Anterior cingulate cortex (tissue), 58 donors: ENCODE measurements around the gene CBLN1.
"Not testable (repeated sequence)": the region's sequence is repeated elsewhere in the genome, so short reads cannot be mapped to it uniquely, and the experiment has no call there.

Experiments
- DNase-seq, 58 donors: peaks; one replicate each; lab custom pipeline; 2025; lab: John Stamatoyannopoulos, UW

Gene CBLN1

GRCh38 chr16:49278567-49278827, 3.1 kb downstream of the CBLN1 start:
- no peak for DNase-seq

GRCh38 chr16:49277766-49278566, 3.7 kb downstream of the CBLN1 start:
- no peak for DNase-seq

DNA sequence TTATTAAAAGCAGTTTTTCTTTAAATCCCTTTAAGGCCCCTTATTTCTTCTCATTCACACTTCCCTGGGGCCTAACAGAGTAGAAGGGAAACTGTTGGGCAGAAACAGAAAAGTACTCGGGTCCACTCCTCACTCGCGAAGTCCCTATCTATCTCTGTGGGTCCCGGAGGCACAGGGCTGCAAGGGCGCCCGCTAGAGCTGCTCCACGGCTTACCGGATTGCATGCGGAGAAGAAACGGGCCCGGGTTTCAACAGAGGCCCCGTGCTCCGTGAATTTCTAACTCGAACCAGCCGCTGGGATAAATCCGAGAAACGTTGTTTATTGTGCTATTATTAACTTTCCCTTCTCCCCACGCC, 4.3 kb downstream of the CBLN1 start:
- DNase-seq: no peak

DNA sequence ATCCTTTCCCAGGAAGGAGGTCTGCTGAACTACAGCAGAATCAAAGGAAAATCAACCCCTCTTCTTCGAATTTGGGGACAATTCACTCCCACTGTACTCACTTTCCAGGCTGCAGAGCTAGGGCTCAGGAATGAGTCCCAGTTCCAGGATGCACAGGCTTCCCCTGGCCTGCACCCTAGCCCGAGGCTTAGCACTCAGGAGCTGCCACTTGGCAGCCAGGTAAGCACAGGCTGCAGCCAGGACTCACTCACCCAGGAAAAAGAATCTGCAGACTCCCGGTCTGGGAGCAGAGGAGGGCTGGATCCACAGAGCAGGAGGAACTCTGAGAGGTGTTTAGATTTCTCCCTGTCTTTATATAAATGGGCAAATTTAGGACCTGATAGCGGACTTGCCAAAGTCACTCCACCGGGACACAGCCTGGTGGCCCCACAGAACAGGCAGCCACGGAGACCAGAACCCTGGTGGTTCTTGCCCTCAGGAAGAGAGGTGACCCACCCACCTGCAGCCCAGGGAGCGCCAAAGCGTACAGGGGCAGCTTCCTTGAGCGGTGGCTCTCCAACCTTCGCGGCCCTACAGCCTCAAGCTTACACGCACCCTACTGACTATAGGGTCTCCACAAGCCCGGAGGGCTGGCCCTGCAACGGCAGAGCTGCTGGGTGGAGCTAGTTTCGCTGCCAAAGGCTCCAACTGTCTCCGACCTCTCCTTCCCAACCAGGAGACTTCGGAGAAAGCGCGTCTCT, 4.8 kb downstream of the CBLN1 start:
- no peak for DNase-seq

DNA sequence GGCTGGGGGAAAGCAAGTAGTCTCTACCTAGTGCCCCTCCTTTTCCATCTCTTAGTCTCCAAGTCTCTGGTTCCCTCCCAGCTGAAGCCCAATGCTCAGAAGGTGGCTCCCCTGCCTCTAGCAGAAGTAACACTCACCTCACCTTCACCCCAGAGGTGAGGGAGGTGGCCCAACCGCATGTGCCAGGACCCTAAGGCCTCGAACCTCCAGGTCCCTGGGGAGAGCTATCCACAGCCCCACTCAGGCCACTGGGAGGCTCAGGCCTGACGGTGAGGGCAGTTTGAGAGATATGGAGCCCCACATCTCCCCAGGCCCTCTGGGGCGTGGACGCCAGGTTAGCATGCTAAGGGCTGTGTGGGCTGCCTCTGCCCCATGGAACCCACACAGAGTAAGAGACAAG, 5.8 kb downstream of the CBLN1 start:
- no peak for DNase-seq

DNA sequence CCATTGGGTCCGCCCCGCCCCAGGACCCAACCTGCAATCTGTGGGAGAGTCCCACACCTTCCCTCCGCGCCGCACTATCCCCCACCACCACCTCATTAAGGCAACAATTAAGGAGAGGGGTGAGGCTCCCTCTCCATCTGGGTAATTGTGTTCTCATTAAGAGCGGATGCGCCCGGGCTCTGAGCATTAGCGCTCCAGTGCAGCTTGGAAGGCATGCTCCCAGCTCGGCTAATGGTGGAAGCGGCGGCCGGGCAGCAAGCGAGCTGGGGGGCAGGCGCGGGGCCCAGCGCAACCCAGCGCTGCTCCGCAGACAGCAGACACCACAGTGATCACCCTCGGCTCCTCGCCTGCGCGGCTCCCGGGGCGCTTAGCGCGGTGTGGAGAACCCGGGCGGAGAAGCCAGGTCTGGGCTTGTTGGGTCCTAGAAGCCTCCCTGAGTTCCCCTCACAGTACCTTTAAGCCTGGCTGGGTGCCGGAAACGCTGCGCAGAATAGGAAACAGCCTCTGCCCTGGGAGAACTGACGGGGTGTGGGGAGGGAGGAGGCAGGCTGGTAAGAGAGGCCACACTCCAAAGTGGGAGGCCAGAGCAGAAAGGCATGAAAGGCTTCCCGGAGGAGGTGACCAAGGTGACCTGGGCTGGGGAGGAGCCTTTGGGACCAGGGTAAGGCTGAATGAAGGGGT, 6.4 kb downstream of the CBLN1 start:
- no peak for DNase-seq

DNA sequence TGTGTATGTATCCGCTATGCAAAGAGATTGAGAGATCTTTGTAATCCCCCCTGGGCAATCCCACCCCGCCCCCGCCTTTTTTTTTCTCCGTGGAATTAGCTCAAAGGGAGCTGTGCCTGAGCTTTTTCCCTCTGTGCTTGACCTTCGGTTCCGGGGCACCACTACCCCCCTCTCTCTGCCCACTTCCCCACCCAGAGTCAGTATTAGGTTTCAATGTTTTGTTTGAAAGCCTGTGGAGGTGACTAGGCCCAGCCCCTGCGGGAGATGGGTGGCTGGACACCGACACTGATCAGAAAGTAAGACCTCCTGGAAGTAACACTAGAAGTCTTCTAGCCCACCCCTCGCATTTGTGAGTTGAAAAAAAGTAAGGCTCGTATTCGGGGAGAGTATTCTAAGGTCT, 7.0 kb downstream of the CBLN1 start:
- no peak for DNase-seq

DNA sequence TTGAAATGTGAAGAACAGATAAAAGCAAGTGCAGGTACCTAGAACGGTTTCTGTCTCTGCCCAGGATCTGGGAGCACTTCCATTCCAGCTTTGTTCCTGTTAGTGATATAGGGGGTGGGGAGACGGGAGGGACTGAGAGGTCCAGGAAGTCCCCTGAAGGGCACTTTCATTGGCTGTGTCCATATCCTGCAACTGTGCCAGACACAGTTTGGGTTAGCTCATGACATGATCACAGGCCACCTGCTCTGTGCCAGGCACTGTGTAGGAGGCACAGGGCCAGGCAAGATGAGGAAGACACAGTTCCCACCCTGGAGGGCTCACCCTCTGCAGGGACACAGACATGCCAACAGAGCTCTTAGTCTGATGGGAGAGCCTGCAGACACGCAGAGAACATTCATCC, 7.9 kb downstream of the CBLN1 start:
- no peak for DNase-seq

GRCh38 chr16:49271363-49271762, 10.3 kb downstream of the CBLN1 start:
- no peak for DNase-seq

GRCh38 chr16:49269201-49269600, 12.4 kb downstream of the CBLN1 start:
- no peak for DNase-seq

GRCh38 chr16:49268667-49269066, 13.0 kb downstream of the CBLN1 start:
- no peak for DNase-seq

DNA sequence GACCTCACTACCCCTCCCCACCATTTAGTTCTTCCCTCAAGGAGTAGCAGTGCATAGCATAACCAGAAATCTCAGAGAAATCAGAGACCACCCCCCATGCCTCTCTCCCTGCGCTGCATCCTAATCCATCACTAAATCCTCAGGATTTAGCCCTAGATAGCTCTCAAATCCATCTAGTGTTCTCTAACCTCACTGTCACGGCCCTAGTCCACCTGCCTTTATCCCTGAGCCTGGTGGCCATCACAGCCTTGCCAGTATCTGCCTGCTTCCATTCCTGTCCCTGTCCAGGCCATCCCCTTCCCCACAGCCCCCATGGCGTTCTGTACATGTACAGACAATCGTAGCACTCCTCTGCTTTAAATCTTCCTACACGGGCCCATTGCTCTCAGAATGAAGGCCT, 19.1 kb downstream of the CBLN1 start:
- DNase-seq: no peak

- no peak for DNase-seq
Measured at GRCh38 chr16:49261930-49262329, 19.7 kb downstream of the CBLN1 start.

- no peak for DNase-seq
Measured at GRCh38 chr16:49260956-49261530, 20.6 kb downstream of the CBLN1 start.

DNA sequence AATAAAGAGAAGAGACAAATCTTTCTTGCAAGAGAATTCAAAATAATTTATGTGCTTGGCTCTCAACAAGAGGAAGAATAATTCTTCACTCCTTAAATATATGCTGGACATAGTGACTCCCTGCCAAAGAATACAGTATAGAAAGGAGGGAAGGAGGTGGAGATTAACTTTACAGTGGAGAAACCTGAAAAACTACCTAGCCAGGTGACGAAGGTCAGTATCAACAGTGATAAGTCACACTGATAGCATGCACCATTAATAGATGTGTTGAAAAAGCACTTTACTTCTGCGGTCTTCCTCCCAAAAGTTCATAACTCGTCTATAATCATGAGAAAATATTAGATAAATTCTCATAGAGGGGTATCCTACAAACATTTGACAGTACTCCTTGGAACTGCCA, 21.4 kb downstream of the CBLN1 start:
- no peak for DNase-seq

DNA sequence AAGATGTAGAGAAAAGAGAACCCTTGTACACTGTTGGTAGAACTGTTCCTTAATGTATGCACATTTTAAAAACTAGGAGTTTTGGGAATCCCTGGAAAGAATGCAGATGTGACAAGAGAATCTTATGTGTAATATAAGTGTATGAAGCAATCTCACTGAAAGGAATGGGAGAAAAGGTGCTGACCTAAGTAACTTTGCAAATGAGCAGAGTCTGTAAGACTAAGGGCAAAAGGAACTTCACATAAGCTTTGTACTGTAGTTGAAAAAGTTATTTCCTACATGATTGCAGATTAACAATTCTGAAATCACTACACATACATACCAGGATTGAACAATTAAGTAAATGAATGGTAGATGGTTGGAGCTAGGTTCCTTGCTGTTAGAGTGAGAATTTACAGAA, 22.3 kb downstream of the CBLN1 start:
- DNase-seq: no peak

GRCh38 chr16:49250689-49251088, 30.9 kb downstream of the CBLN1 start:
- DNase-seq: no peak

- DNase-seq: no peak
Measured at GRCh38 chr16:49248227-49248626, 33.4 kb downstream of the CBLN1 start.

DNA sequence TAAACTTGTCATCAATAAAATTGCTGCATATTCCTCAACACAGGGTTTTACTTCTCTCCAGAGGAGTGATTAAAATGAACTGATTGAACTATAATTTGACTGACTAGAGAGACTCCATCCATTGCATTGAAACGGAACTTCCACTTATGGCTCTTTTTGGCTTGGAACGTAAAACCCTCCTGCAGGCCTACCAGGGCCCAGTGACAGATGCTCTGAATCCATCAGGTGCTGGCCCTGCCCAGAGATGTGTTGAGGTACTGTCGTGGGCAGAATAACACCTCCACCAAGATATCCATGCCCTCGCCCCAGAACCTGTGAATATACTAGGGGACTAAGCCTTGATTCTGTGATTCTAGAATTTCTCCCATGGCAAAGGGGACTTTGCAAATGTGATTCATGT, 45.4 kb downstream of the CBLN1 start:
- DNase-seq: no peak

DNA sequence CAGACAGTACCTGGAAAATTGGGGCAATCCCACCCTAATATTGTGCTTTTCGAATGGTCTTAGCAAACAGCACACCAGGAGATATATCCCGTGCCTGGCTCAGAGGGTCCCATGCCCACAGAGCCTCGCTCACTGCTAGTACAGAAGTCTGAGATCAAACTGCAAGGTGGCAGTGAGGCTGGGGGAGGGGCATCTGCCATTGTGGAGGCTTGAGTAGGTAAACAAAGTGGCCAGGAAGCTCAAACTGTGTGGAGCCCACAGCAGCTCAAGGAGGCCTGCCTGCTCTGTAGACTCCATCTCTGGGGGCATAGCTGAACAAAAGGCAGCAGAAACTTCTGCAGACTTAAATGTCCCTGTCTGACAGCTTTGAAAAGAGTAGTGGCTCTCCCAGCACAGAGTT, 53.3 kb downstream of the CBLN1 start:
- not testable (repeated sequence) for DNase-seq
